Colonic mucosa (tissue), 4 donors: ENCODE measurements around the gene ADCY10. TPM values are rescaled to one million over a fixed set of nuclear protein-coding genes. Genes with fewer than 3 reads are reported as not detected.

Experiments
- DNase-seq: peaks from one replicate; pipeline ENCODE4 v3.0.0-alpha.2; 2020
- H3K27ac ChIP-seq: fragments of 200-600 bp; one replicate; pipeline ENCODE4 v1.8.0; 2021
- H3K27me3 ChIP-seq: fragments of 200-600 bp; one replicate; pipeline ENCODE4 v1.8.0; 2021
- H3K36me3 ChIP-seq: fragments of 200-600 bp; one replicate; pipeline ENCODE4 v1.8.0; 2021
- H3K4me1 ChIP-seq: fragments of 200-600 bp; one replicate; pipeline ENCODE4 v1.8.0; 2021; ENCODE audit warnings: mild to moderate bottlenecking
- H3K4me3 ChIP-seq: fragments of 200-600 bp; one replicate; pipeline ENCODE4 v1.8.0; 2021
- H3K9ac ChIP-seq, 2 donors: one replicate each; pipeline ENCODE4 v1.7.0; 2013; ENCODE audit warnings: control low read depth in 2 of 2, low read depth in 2 of 2, low read length in 2 of 2
- H3K9me3 ChIP-seq: fragments of 200-600 bp; one replicate; pipeline ENCODE4 v1.8.0; 2021
- intact Hi-C: fragments of 100-400 bp; cut with DNase I; formaldehyde crosslinking; loops from one replicate; pipeline ENCODE4 v1.14.1; 2022
- total RNA-seq, 2 donors: library from RNA; stranded (reverse); fragmentation: NEBNext Ultra II Directional in 1 of 2; extraction: Animal tissue kit (Norgen Biotek cat#: 25700) in 1 of 2; gene quantifications; one replicate each; pipeline ENCODE4 v1.2.1, GENCODE V29; 2021
- TF ChIP-seq, protein P1 (sequence below): fragments of 200-600 bp; IDR thresholded peaks from one replicate; pipeline ENCODE4 v1.8.0; 2022; ENCODE audit warnings: antibody characterized with exemption, mild to moderate bottlenecking
- donor health status: healthy.
- donor health status: DM: no; HTN: no; CAD: no.
- donor health status: DM: no; HTN: no; CAD: no.

Gene ADCY10
- total RNA-seq, 2 donors from 2014 or later: 0.64 to 1.6 TPM

GRCh38 chr1:167829868-167830267 lies 84.1 kb downstream of the ADCY10 start:
- Histone ChIP-seq H3K27me3 (no peaks in the 10 kb centered on the region), H3K4me1 (no peaks in the 10 kb centered on the region), H3K9ac (no peak overlapping the region), H3K4me3 (no peak overlapping the region), H3K36me3 (no peaks in the 10 kb centered on the region), H3K9me3 (no peaks in the 10 kb centered on the region), H3K27ac (no peak overlapping the region)
- TF ChIP-seq, protein P1, sequence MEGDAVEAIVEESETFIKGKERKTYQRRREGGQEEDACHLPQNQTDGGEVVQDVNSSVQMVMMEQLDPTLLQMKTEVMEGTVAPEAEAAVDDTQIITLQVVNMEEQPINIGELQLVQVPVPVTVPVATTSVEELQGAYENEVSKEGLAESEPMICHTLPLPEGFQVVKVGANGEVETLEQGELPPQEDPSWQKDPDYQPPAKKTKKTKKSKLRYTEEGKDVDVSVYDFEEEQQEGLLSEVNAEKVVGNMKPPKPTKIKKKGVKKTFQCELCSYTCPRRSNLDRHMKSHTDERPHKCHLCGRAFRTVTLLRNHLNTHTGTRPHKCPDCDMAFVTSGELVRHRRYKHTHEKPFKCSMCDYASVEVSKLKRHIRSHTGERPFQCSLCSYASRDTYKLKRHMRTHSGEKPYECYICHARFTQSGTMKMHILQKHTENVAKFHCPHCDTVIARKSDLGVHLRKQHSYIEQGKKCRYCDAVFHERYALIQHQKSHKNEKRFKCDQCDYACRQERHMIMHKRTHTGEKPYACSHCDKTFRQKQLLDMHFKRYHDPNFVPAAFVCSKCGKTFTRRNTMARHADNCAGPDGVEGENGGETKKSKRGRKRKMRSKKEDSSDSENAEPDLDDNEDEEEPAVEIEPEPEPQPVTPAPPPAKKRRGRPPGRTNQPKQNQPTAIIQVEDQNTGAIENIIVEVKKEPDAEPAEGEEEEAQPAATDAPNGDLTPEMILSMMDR: no peak
- intact Hi-C loops: no loop called here
- no peak for DNase-seq

DNA sequence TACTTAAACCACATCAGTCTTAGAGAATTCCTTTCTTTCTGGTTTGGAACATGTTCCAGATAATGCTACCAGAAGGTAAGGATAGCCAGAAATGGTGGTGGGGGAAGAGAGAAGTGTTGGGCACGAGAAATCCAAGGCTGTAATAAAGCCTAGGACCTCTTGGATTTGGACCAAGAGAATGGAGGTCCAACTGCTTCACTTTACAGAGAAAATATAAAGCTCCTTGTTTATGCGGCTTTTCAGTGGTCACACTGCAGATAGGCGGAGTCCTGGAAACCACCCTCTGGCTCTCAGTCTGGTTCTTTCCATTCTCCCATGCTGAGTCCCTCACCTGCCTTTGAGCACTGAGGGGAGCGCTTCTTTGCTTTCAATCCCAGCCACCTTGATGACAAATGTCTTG lies 87.8 kb downstream of the ADCY10 start:
- DNase-seq: no peak
- H3K9ac ChIP-seq: no peak overlapping the region
- TF ChIP-seq, protein P1: no peak
- no peaks in the 10 kb centered on the region for H3K27me3 ChIP-seq
- H3K36me3 ChIP-seq: no peaks in the 10 kb centered on the region
- H3K4me1 ChIP-seq: no peaks in the 10 kb centered on the region
- no peak overlapping the region for H3K4me3 ChIP-seq
- H3K9me3 ChIP-seq: no peaks in the 10 kb centered on the region
- intact Hi-C loops: no loop called here
- H3K27ac ChIP-seq: no peak overlapping the region

GRCh38 chr1:167825419-167826079 lies 88.4 kb downstream of the ADCY10 start:
- H3K36me3 ChIP-seq: no peaks in the 10 kb centered on the region
- no peaks in the 10 kb centered on the region for H3K27me3 ChIP-seq
- no peak for DNase-seq
- no peaks in the 10 kb centered on the region for H3K4me1 ChIP-seq
- TF ChIP-seq, protein P1: no peak
- intact Hi-C loops: no loop called here
- H3K9me3 ChIP-seq: no peaks in the 10 kb centered on the region
- H3K27ac ChIP-seq: no peak overlapping the region
- H3K9ac ChIP-seq: no peak overlapping the region
- H3K4me3 ChIP-seq: no peak overlapping the region

- no peak for DNase-seq
- intact Hi-C loops: no loop called here
- H3K4me3 ChIP-seq: no peak overlapping the region
- TF ChIP-seq, protein P1: no peak
- H3K27me3 ChIP-seq: no peaks in the 10 kb centered on the region
- no peaks in the 10 kb centered on the region for H3K4me1 ChIP-seq
- no peak overlapping the region for H3K27ac ChIP-seq
- H3K36me3 ChIP-seq: no peaks in the 10 kb centered on the region
- H3K9me3 ChIP-seq: no peaks in the 10 kb centered on the region
- no peak overlapping the region for H3K9ac ChIP-seq
These were observed 89.7 kb downstream of the ADCY10 start for GRCh38 chr1:167824163-167824794.

DNA sequence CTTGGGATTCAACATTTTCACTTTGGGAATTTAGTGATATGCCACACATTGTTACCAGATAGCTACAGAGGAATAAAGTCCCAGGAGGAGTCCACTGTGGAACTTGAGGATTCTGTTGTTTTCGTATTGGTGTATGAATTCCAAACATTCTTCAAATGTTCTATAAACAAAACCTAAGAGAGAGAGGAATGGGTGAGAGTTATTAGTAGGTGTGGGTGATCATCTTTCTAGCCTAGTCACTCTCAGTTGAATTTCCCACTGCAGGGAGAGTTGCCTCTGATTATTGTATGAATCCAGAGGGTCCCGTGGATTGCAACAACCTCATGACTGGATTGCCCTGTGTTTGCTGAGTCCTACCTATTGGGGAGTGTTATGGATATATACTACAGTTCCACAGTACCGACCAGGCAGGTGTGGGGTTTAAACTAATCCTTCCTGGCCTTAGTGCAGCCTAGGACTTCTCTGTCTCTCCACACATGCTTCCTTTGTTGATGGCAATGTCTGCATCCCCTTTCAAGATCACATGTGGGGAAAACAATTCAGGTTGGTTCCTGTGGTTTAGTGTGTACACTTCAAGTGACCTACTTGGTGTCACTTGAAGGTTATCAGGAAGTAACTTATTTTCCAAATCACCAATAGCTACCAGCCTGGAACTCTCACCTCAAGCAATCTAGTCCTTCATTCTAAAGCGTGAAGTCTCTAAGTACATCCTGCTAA lies 91.8 kb downstream of the ADCY10 start:
- intact Hi-C loops: no loop called here
- TF ChIP-seq, protein P1: no peak
- Histone ChIP-seq H3K27me3 (no peaks in the 10 kb centered on the region), H3K27ac (no peak overlapping the region), H3K36me3 (no peaks in the 10 kb centered on the region), H3K9ac (no peak overlapping the region), H3K4me1 (no peaks in the 10 kb centered on the region), H3K4me3 (no peak overlapping the region), H3K9me3 (no peaks in the 10 kb centered on the region)
- no peak for DNase-seq
